ENCODE results near the gene MYRFL.

GRCh38 chr12:69918287-69918686 lies 93.3 kb downstream of the MYRFL start:
- TF ChIP-seq POLR2A (IDR thresholded peaks at IDR 0.05) (no peak), EP300 (IDR thresholded peaks at IDR 0.05; ENCODE audit: low read depth) (no peak)
- TF ChIP-seq, protein P1, sequence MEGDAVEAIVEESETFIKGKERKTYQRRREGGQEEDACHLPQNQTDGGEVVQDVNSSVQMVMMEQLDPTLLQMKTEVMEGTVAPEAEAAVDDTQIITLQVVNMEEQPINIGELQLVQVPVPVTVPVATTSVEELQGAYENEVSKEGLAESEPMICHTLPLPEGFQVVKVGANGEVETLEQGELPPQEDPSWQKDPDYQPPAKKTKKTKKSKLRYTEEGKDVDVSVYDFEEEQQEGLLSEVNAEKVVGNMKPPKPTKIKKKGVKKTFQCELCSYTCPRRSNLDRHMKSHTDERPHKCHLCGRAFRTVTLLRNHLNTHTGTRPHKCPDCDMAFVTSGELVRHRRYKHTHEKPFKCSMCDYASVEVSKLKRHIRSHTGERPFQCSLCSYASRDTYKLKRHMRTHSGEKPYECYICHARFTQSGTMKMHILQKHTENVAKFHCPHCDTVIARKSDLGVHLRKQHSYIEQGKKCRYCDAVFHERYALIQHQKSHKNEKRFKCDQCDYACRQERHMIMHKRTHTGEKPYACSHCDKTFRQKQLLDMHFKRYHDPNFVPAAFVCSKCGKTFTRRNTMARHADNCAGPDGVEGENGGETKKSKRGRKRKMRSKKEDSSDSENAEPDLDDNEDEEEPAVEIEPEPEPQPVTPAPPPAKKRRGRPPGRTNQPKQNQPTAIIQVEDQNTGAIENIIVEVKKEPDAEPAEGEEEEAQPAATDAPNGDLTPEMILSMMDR (IDR thresholded peaks at IDR 0.05), result no peak
